Astrocyte (in vitro differentiated cells and primary cell): ENCODE data around the gene CNGB1. TPM values are rescaled to one million over a fixed set of nuclear protein-coding genes. Genes with fewer than 3 reads are reported as not detected.

Source experiments
- DNase-seq: peaks from one replicate; pipeline ENCODE4 v3.0.0-alpha.2; 2010; ENCODE audit warnings: low read depth
- FAIRE-seq: peaks from 2 replicates; lab custom pipeline; 2011; peaks lifted over from hg19 to GRCh38; lab: Jason Lieb, UNC
- H2AFZ ChIP-seq: 2 replicates; pipeline ENCODE4 v1.6.0; 2012; ENCODE audit warnings: low read depth, low read length, inconsistent platforms
- H3K27ac ChIP-seq: 2 replicates; pipeline ENCODE4 v1.5.1; 2011; ENCODE audit warnings: low read depth, low read length, inconsistent platforms
- H3K27me3 ChIP-seq: 2 replicates; pipeline ENCODE4 v1.6.0; 2011; ENCODE audit warnings: low read length, inconsistent platforms; ENCODE audit not compliant: insufficient read depth
- H3K36me3 ChIP-seq: 2 replicates; pipeline ENCODE4 v1.5.1; 2011; ENCODE audit warnings: low read length, inconsistent platforms; ENCODE audit not compliant: insufficient read depth
- H3K4me1 ChIP-seq: 2 replicates; pipeline ENCODE4 v1.5.1; 2011; ENCODE audit warnings: low read length, inconsistent platforms; ENCODE audit not compliant: insufficient read depth
- H3K4me2 ChIP-seq: 2 replicates; pipeline ENCODE4 v1.6.0; 2012; ENCODE audit warnings: low read length, inconsistent platforms
- H3K4me3 ChIP-seq: 2 replicates; pipeline ENCODE4 v1.5.1; 2011; ENCODE audit warnings: low read depth, mild to moderate bottlenecking, low read length, inconsistent platforms; ENCODE audit not compliant: insufficient read depth
- H3K79me2 ChIP-seq: 2 replicates; pipeline ENCODE4 v1.6.0; 2012; ENCODE audit warnings: mild to moderate bottlenecking, low read length, inconsistent platforms; ENCODE audit not compliant: insufficient read depth
- H3K9ac ChIP-seq: 2 replicates; pipeline ENCODE4 v1.6.0; 2012; ENCODE audit warnings: mild to moderate bottlenecking, low read length, inconsistent platforms
- H3K9me3 ChIP-seq: 2 replicates; pipeline ENCODE4 v1.5.1; 2012; ENCODE audit warnings: low read depth, mild to moderate bottlenecking, low read length, inconsistent platforms; ENCODE audit not compliant: insufficient read depth
- H4K20me1 ChIP-seq: 2 replicates; pipeline ENCODE4 v1.6.0; 2012; ENCODE audit warnings: low read length, inconsistent platforms; ENCODE audit not compliant: insufficient read depth
- H3K27ac Mint-ChIP-seq: one replicate; pipeline ENCODE4 v1.8.0; 2021; ENCODE audit warnings: mild to moderate bottlenecking, mixed read lengths; ENCODE audit not compliant: unreplicated experiment
- H3K27me3 Mint-ChIP-seq: one replicate; pipeline ENCODE4 v1.8.0; 2021; ENCODE audit warnings: low read depth, mixed read lengths; ENCODE audit not compliant: unreplicated experiment
- H3K36me3 Mint-ChIP-seq: one replicate; pipeline ENCODE4 v1.8.0; 2021; ENCODE audit warnings: low read depth, mixed read lengths; ENCODE audit not compliant: unreplicated experiment
- H3K4me1 Mint-ChIP-seq: one replicate; pipeline ENCODE4 v1.8.0; 2021; ENCODE audit warnings: low read depth, mixed read lengths; ENCODE audit not compliant: unreplicated experiment
- H3K4me3 Mint-ChIP-seq: one replicate; pipeline ENCODE4 v1.8.0; 2021; ENCODE audit warnings: mild to moderate bottlenecking, moderate library complexity, mixed read lengths; ENCODE audit not compliant: unreplicated experiment
- H3K9me3 Mint-ChIP-seq: one replicate; pipeline ENCODE4 v1.8.0; 2021; ENCODE audit warnings: mild to moderate bottlenecking, mixed read lengths; ENCODE audit not compliant: unreplicated experiment
- EZH2 ChIP-seq: IDR thresholded peaks from 2 replicates; pipeline ENCODE4 v1.6.1; 2012; ENCODE audit warnings: mild to moderate bottlenecking, low read length, inconsistent platforms; ENCODE audit not compliant: insufficient read depth
- total RNA-seq: library from RNA; stranded (reverse); gene quantifications from 2 replicates; pipeline ENCODE4 v1.2.1, GENCODE V29; 2021
- TF ChIP-seq, protein P1 (sequence below): IDR thresholded peaks from 2 replicates; pipeline ENCODE4 v1.5.1; 2011; ENCODE audit warnings: low read depth, mild to moderate bottlenecking, inconsistent platforms, low read length, moderate library complexity; ENCODE audit not compliant: insufficient read depth

CNGB1 gene
- total RNA-seq, 1 donor from 2014 or later: not detected

DNA sequence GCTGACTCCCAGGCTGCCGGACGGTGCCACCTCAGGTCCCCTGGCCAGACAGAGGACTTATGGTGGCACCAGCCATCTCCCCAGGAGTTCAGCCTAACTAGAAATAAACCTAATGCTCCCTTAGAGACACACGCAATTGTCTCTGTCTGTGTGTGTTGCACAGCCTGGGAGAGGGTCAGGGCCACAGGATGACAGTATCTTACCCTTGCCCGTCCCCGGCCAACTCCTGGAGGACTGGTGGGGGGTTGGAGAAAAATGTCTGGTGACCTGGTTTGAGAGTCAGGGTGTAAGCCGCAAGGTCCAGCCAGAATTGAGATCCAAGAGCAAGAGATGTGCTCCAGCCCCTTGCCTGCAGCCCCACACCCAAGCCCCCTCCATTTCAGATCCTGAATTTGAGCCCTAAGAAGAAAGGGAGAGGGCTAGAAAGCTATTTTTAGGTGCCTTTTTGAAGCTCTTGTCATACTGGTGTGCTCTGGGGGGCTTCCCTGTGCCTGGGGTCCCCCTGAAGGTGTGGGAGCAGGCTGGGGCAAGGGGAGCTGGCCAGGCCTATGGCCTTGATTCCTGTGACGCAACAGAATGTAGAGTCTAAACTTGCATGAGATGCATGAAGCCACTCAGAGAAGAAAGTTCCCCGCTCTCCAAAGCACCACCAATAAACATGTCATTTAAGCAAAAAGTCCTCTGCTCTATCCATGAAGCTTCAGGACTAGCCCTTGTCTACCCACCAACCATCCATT lies 16.7 kb upstream of the CNGB1 start:
- H2AFZ ChIP-seq: no peak overlapping the region
- H3K4me1 ChIP-seq: peaks cover 10% of the 10 kb centered on the region
- peaks cover 3% of the 10 kb centered on the region for H3K36me3 Mint-ChIP-seq
- peaks cover 15% of the 10 kb centered on the region for H3K27me3 ChIP-seq
- H3K4me3 Mint-ChIP-seq: no peak overlapping the region
- H3K79me2 ChIP-seq: no peaks in the 10 kb centered on the region
- peaks cover 46% of the 10 kb centered on the region for H3K27me3 Mint-ChIP-seq
- H4K20me1 ChIP-seq: no peaks in the 10 kb centered on the region
- FAIRE-seq: no peak
- no peak overlapping the region for H3K4me2 ChIP-seq
- no peaks in the 10 kb centered on the region for H3K9me3 ChIP-seq
- TF ChIP-seq EZH2: no peak
- TF ChIP-seq, protein P1, sequence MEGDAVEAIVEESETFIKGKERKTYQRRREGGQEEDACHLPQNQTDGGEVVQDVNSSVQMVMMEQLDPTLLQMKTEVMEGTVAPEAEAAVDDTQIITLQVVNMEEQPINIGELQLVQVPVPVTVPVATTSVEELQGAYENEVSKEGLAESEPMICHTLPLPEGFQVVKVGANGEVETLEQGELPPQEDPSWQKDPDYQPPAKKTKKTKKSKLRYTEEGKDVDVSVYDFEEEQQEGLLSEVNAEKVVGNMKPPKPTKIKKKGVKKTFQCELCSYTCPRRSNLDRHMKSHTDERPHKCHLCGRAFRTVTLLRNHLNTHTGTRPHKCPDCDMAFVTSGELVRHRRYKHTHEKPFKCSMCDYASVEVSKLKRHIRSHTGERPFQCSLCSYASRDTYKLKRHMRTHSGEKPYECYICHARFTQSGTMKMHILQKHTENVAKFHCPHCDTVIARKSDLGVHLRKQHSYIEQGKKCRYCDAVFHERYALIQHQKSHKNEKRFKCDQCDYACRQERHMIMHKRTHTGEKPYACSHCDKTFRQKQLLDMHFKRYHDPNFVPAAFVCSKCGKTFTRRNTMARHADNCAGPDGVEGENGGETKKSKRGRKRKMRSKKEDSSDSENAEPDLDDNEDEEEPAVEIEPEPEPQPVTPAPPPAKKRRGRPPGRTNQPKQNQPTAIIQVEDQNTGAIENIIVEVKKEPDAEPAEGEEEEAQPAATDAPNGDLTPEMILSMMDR: no peak
- no peak overlapping the region for H3K27ac ChIP-seq
- no peak overlapping the region for H3K9ac ChIP-seq
- no peaks in the 10 kb centered on the region for H3K9me3 Mint-ChIP-seq
- H3K27ac Mint-ChIP-seq: no peak overlapping the region
- H3K36me3 ChIP-seq: no peaks in the 10 kb centered on the region
- H3K4me1 Mint-ChIP-seq: no peaks in the 10 kb centered on the region
- no peak for DNase-seq
- H3K4me3 ChIP-seq: no peak overlapping the region

DNA sequence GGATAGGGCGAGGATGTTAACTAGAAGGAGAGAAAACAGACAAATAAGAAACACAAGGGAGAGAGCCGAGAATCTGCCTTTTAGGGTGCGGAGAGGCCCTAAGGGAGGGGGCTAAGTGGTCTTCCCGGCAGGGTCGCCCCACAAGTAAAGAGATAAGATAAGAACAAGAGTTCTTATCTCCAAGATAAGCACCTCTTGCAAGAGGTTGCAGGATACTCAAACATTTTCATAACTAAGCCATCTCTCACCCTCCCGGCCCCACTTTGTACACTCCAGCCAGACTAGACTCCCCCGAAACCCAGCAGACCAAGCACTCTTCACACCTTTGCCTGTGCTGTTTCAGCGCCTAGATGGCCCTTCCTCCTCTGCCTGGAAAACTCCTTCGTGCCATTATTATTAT lies 15.3 kb upstream of the CNGB1 start:
- H4K20me1 ChIP-seq: no peaks in the 10 kb centered on the region
- FAIRE-seq (no peak), DNase-seq (no peak)
- peaks cover 10% of the 10 kb centered on the region for H3K4me1 ChIP-seq
- no peaks in the 10 kb centered on the region for H3K79me2 ChIP-seq
- H3K36me3 ChIP-seq: no peaks in the 10 kb centered on the region
- H3K4me1 Mint-ChIP-seq: no peaks in the 10 kb centered on the region
- TF ChIP-seq EZH2: no peak
- TF ChIP-seq, protein P1: no peak
- no peak overlapping the region for H2AFZ ChIP-seq
- H3K27ac Mint-ChIP-seq: no peak overlapping the region
- peak overlapping the region; percentile 40 for H3K4me3 Mint-ChIP-seq
- no peaks in the 10 kb centered on the region for H3K9me3 ChIP-seq
- H3K27me3 ChIP-seq: peaks cover 17% of the 10 kb centered on the region
- no peaks in the 10 kb centered on the region for H3K9me3 Mint-ChIP-seq
- no peak overlapping the region for H3K9ac ChIP-seq
- H3K4me3 ChIP-seq: no peak overlapping the region
- no peak overlapping the region for H3K4me2 ChIP-seq
- peaks cover 3% of the 10 kb centered on the region for H3K36me3 Mint-ChIP-seq
- peaks cover 50% of the 10 kb centered on the region for H3K27me3 Mint-ChIP-seq
- H3K27ac ChIP-seq: no peak overlapping the region
